Fibroblast of lung (primary cell): ENCODE results near the gene P2RX4. TPM values are rescaled to one million over a fixed set of nuclear protein-coding genes. Genes with fewer than 3 reads are reported as not detected.

Experiments used
- DNase-seq, 2 donors: peaks; one replicate each; pipeline versions ENCODE4 v3.0.0 to v3.0.0-alpha.2; 2010; ENCODE audit warnings: low read depth in 2 of 2
- H2AFZ ChIP-seq: 2 replicates; pipeline ENCODE4 v1.5.1; 2012; ENCODE audit warnings: low read length, control low read depth, inconsistent platforms
- H3K27ac ChIP-seq: 2 replicates; pipeline ENCODE4 v1.5.1; 2011; ENCODE audit warnings: low read length, control low read depth; ENCODE audit not compliant: insufficient read depth
- H3K27me3 ChIP-seq: 2 replicates; pipeline ENCODE4 v1.5.1; 2011; ENCODE audit warnings: mild to moderate bottlenecking, low read length; ENCODE audit not compliant: control insufficient read depth, insufficient read depth
- H3K36me3 ChIP-seq: 2 replicates; pipeline ENCODE4 v1.5.1; 2011; ENCODE audit warnings: low read length; ENCODE audit not compliant: control insufficient read depth, insufficient read depth
- H3K4me1 ChIP-seq: 2 replicates; pipeline ENCODE4 v1.5.1; 2011; ENCODE audit warnings: low read length; ENCODE audit not compliant: control insufficient read depth, insufficient read depth; ENCODE audit errors: extremely low read depth
- H3K4me2 ChIP-seq: 2 replicates; pipeline ENCODE4 v1.5.1; 2011; ENCODE audit warnings: low read length, control low read depth; ENCODE audit not compliant: insufficient read depth; ENCODE audit errors: extremely low read depth
- H3K4me3 ChIP-seq, 4 experiments: fragments of 200-600 bp in 1 of 4; sonication (generic) in 1 of 4; replicated peaks in 1 of 4; 2 replicates each; pipeline ENCODE4 v1.5.1; 2011 to 2016; ENCODE audit warnings: low read length in 4 of 4, low read depth in 3 of 4, mild to moderate bottlenecking in 3 of 4, control low read depth in 2 of 4, inconsistent platforms in 1 of 4, mixed read lengths in 1 of 4; ENCODE audit not compliant: insufficient read depth in 1 of 4; ENCODE audit errors: control extremely low read depth in 1 of 4
- H3K79me2 ChIP-seq: 2 replicates; pipeline ENCODE4 v1.5.1; 2012; ENCODE audit warnings: mild to moderate bottlenecking, low read length, inconsistent platforms; ENCODE audit not compliant: control insufficient read depth, insufficient read depth
- H3K9ac ChIP-seq: 2 replicates; pipeline ENCODE4 v1.5.1; 2011; ENCODE audit warnings: mild to moderate bottlenecking, low read length, control low read depth; ENCODE audit not compliant: insufficient read depth
- H3K9me3 ChIP-seq: 2 replicates; pipeline ENCODE4 v1.5.1; 2012; ENCODE audit warnings: low read depth, low read length; ENCODE audit not compliant: control insufficient read depth, insufficient read depth
- H4K20me1 ChIP-seq: 2 replicates; pipeline ENCODE4 v1.5.1; 2011; ENCODE audit warnings: low read length; ENCODE audit not compliant: control insufficient read depth, insufficient read depth; ENCODE audit errors: extremely low read depth
- CTCF ChIP-seq, 2 donors: IDR thresholded peaks in 1 of 2; conservative IDR thresholded peaks in 1 of 2; 1 replicate in 1 of 2; 2 replicates in 1 of 2; pipeline ENCODE4 v1.5.1; 2011 to 2012; ENCODE audit warnings: low read length in 2 of 2, control low read depth in 1 of 2, inconsistent platforms in 1 of 2, low read depth in 1 of 2, mild to moderate bottlenecking in 1 of 2
- EZH2 ChIP-seq: IDR thresholded peaks from 2 replicates; pipeline ENCODE4 v1.5.1; 2012; ENCODE audit warnings: low read length, control low read depth, mild to moderate bottlenecking; ENCODE audit errors: missing control alignments
- polyA plus RNA-seq, 2 donors: library from polyadenylated mRNA; depleted of rRNA in 1 of 2; stranded (reverse) in 1 of 2; unstranded in 1 of 2; fragments of >200 nt; gene quantifications; 2 replicates each; pipeline ENCODE4 v1.2.1, GENCODE V29; 2011 to 2012; ENCODE audit warnings: missing spikeins in 1 of 2
- total RNA-seq: library from RNA; depleted of rRNA; stranded (reverse); fragments of >200 nt; gene quantifications from 2 replicates; pipeline ENCODE4 v1.2.1, GENCODE V29; 2014

Gene P2RX4
- total and polyA plus RNA-seq, 2 donors (not counting 1 experiment from before 2014, with no cell fraction given) = 27.2 to 59.8 TPM

- Histone ChIP-seq H3K4me3 (no peak overlapping the region), H3K79me2 (no peaks in the 10 kb centered on the region), H3K4me2 (no peak overlapping the region), H3K27me3 (no peaks in the 10 kb centered on the region), H2AFZ (no peak overlapping the region), H4K20me1 (no peaks in the 10 kb centered on the region), H3K4me1 (no peaks in the 10 kb centered on the region), H3K9me3 (no peaks in the 10 kb centered on the region), H3K9ac (no peak overlapping the region), H3K27ac (no peak overlapping the region), H3K36me3 (peaks cover 10% of the 10 kb centered on the region)
- no peak for TF ChIP-seq CTCF (conservative IDR thresholded peaks at IDR 0.05 in 1 of 2, IDR thresholded peaks at IDR 0.05 in 1 of 2; ENCODE audit: low read depth in 1 of 2, low read length in 2 of 2)
- no peak for TF ChIP-seq EZH2
- DNase-seq = no peak
Measured at GRCh38 chr12:121233628-121234020, 23.7 kb downstream of the P2RX4 start.

GRCh38 chr12:121236776-121237175 lies 26.8 kb downstream of the P2RX4 start:
- H3K4me1 ChIP-seq = peaks cover 5% of the 10 kb centered on the region
- peaks cover 6% of the 10 kb centered on the region for H3K36me3 ChIP-seq
- no peak overlapping the region for H3K4me3 ChIP-seq
- H3K9me3 ChIP-seq = no peaks in the 10 kb centered on the region
- TF ChIP-seq CTCF (conservative IDR thresholded peaks at IDR 0.05 in 1 of 2, IDR thresholded peaks at IDR 0.05 in 1 of 2; ENCODE audit: low read depth in 1 of 2, low read length in 2 of 2) = no peak
- TF ChIP-seq EZH2 = no peak
- H3K4me2 ChIP-seq = no peak overlapping the region
- no peaks in the 10 kb centered on the region for H3K79me2 ChIP-seq
- no peak overlapping the region for H3K9ac ChIP-seq
- DNase-seq = no peak
- no peaks in the 10 kb centered on the region for H3K27me3 ChIP-seq
- H3K27ac ChIP-seq = no peak overlapping the region
- H4K20me1 ChIP-seq = no peaks in the 10 kb centered on the region
- no peak overlapping the region for H2AFZ ChIP-seq

DNA sequence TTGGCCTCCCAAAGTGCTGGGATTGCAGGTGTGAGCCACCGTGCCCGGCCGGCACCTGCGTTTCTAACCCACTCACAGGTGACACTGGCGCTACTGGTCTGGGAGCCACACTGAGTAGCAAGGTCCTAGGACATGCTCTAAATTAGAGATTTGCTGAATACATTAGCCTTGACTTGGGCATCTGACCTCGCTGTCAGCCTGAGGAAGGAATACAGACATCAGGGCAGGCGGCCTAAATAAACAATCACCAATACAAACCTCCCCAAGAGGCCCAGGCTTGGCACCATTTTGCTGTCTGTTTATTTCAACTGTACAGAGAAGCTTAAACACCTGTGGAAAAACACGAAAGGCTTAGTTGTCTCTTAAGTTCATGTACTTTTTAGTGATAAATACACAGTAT lies 27.5 kb downstream of the P2RX4 start:
- Histone ChIP-seq H3K36me3 (peaks cover 6% of the 10 kb centered on the region), H3K4me3 (no peak overlapping the region), H3K4me2 (no peak overlapping the region), H3K27ac (no peak overlapping the region), H3K27me3 (no peaks in the 10 kb centered on the region), H3K4me1 (peaks cover 5% of the 10 kb centered on the region), H3K79me2 (no peaks in the 10 kb centered on the region), H2AFZ (no peak overlapping the region), H3K9me3 (no peaks in the 10 kb centered on the region), H3K9ac (no peak overlapping the region), H4K20me1 (no peaks in the 10 kb centered on the region)
- TF ChIP-seq CTCF (conservative IDR thresholded peaks at IDR 0.05 in 1 of 2, IDR thresholded peaks at IDR 0.05 in 1 of 2; ENCODE audit: low read depth in 1 of 2, low read length in 2 of 2) (no peak), EZH2 (no peak)
- DNase-seq = no peak
